HFFc6 (cell line): ENCODE data around the gene ERC2. TPM values are rescaled to one million over a fixed set of nuclear protein-coding genes. Genes with fewer than 3 reads are reported as not detected.

Source experiments
- DNase-seq: peaks from one replicate; pipeline ENCODE4 v3.0.0-alpha.2; 2018
- H3K27ac Mint-ChIP-seq: 2 replicates; pipeline ENCODE4 v1.8.0; 2020; ENCODE audit warnings: mild to moderate bottlenecking, mixed read lengths
- H3K27me3 Mint-ChIP-seq: 2 replicates; pipeline ENCODE4 v1.8.0; 2021; ENCODE audit warnings: mild to moderate bottlenecking, moderate library complexity, mixed read lengths; ENCODE audit not compliant: insufficient read depth
- H3K36me3 Mint-ChIP-seq: 2 replicates; pipeline ENCODE4 v1.8.0; 2021; ENCODE audit warnings: low read depth, mixed read lengths
- H3K4me1 Mint-ChIP-seq: 2 replicates; pipeline ENCODE4 v1.8.0; 2020; ENCODE audit warnings: low read depth, mixed read lengths
- H3K4me3 Mint-ChIP-seq: 2 replicates; pipeline ENCODE4 v1.8.0; 2020; ENCODE audit warnings: mild to moderate bottlenecking, moderate library complexity, mixed read lengths
- H3K9me3 Mint-ChIP-seq: 2 replicates; pipeline ENCODE4 v1.8.0; 2020; ENCODE audit warnings: mild to moderate bottlenecking, mixed read lengths
- total RNA-seq, 6 experiments: library from RNA; stranded (reverse); fragmentation: NEBNext Ultra II Directional; extraction: Animal tissue kit (Norgen Biotek cat#: 25700); gene quantifications; 2 replicates in 1 of 6; 3 replicates in 5 of 6; pipeline ENCODE4 v1.2.3, GENCODE V29; 2021
- TF ChIP-seq, protein P1 (sequence below): fragments of 200-600 bp; sonication (generic); IDR thresholded peaks from 2 replicates; pipeline ENCODE4 v1.5.0; 2021; ENCODE audit warnings: antibody characterized with exemption, mild to moderate bottlenecking

Gene ERC2
- total RNA-seq, 6 experiments from 2014 or later = 0.11 TPM; not detected in 5

- no peaks in the 10 kb centered on the region for H3K4me1 Mint-ChIP-seq
- TF ChIP-seq, protein P1, sequence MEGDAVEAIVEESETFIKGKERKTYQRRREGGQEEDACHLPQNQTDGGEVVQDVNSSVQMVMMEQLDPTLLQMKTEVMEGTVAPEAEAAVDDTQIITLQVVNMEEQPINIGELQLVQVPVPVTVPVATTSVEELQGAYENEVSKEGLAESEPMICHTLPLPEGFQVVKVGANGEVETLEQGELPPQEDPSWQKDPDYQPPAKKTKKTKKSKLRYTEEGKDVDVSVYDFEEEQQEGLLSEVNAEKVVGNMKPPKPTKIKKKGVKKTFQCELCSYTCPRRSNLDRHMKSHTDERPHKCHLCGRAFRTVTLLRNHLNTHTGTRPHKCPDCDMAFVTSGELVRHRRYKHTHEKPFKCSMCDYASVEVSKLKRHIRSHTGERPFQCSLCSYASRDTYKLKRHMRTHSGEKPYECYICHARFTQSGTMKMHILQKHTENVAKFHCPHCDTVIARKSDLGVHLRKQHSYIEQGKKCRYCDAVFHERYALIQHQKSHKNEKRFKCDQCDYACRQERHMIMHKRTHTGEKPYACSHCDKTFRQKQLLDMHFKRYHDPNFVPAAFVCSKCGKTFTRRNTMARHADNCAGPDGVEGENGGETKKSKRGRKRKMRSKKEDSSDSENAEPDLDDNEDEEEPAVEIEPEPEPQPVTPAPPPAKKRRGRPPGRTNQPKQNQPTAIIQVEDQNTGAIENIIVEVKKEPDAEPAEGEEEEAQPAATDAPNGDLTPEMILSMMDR = no peak
- no peak overlapping the region for H3K4me3 Mint-ChIP-seq
- H3K9me3 Mint-ChIP-seq = peaks cover 21% of the 10 kb centered on the region
- H3K27me3 Mint-ChIP-seq = no peaks in the 10 kb centered on the region; the same call in 1 of the 2 replicates
- no peaks in the 10 kb centered on the region for H3K36me3 Mint-ChIP-seq
- DNase-seq = no peak
- H3K27ac Mint-ChIP-seq = no peak overlapping the region
These were observed 177.0 kb downstream of the ERC2 start for GRCh38 chr3:56291244-56291680.

DNA sequence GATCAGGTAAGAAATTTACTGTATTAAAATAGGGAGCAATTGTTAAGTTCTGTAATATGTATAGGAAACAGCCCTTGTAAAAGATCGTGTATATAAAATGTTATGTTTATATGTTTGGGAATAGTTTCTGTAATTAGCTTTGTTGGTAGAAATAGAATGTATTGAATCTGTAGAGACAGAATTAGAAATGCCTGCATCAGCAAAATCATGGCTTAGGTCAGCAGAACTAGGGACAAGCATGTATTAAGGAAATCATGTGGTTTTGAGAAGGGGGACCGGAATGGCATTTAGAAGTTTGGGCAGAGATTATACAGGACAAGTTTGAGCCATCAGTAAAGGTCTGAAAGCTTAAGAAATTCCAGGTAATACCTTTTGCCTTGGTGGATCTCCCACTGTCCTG, 177.9 kb downstream of the ERC2 start:
- Mint-ChIP-seq H3K27ac (no peak overlapping the region), H3K4me3 (no peak overlapping the region), H3K27me3 (no peaks in the 10 kb centered on the region; the same call in 1 of the 2 replicates), H3K9me3 (peaks cover 20% of the 10 kb centered on the region), H3K36me3 (no peaks in the 10 kb centered on the region), H3K4me1 (no peaks in the 10 kb centered on the region)
- no peak for DNase-seq
- TF ChIP-seq, protein P1 = no peak

DNA sequence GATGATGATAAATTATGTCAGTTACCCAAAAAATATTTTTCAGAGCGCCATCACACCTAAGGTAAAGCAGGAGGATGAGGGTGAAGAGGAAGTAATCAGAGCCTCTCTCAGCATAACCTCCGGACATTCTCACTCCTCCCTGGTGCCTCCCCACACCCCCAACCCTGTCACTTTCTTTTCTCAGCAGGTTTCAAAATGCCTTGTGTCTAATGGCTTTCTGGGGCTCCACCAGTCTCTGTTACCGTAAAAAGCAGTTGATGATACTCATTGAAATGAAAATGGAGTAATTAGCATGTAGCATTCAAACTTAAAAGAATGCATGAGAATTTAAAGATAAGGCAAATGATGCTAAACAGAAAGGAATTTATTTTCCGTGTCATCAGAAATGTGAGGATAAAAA, 180.0 kb downstream of the ERC2 start:
- no peak overlapping the region for H3K27ac Mint-ChIP-seq
- peaks cover 31% of the 10 kb centered on the region for H3K9me3 Mint-ChIP-seq
- H3K27me3 Mint-ChIP-seq = no peaks in the 10 kb centered on the region; the same call in 1 of the 2 replicates
- H3K36me3 Mint-ChIP-seq = no peaks in the 10 kb centered on the region
- DNase-seq = no peak
- no peak overlapping the region for H3K4me3 Mint-ChIP-seq
- no peaks in the 10 kb centered on the region for H3K4me1 Mint-ChIP-seq
- TF ChIP-seq, protein P1 = no peak

GRCh38 chr3:56282341-56282740, 185.9 kb downstream of the ERC2 start:
- Mint-ChIP-seq H3K27ac (no peak overlapping the region), H3K4me1 (no peaks in the 10 kb centered on the region), H3K36me3 (no peaks in the 10 kb centered on the region; the same call in 1 of the 2 replicates), H3K4me3 (no peak overlapping the region), H3K27me3 (no peaks in the 10 kb centered on the region), H3K9me3 (peaks cover 44% of the 10 kb centered on the region)
- TF ChIP-seq, protein P1 = no peak
- DNase-seq = no peak

DNA sequence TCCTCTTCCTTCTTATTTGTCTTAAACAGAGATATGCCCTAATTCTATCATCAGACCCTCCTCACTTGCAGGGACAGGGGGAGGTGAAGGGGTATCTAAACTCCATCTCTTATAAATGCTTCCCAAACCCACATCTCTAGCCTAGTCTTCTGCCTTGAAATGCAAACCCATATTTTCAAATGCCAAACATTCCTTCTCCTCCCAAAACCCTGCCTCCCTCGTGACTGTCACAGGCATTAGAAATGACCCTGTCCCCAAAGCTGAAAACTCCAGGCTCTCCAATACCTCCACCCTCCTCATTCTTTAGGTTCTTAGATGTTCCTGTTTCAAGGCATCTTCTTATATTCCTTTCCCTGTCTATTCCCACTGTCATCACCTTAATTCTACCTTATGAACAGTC, 191.0 kb downstream of the ERC2 start:
- DNase-seq = no peak
- no peaks in the 10 kb centered on the region for H3K4me1 Mint-ChIP-seq
- H3K27me3 Mint-ChIP-seq = no peaks in the 10 kb centered on the region
- no peak overlapping the region for H3K27ac Mint-ChIP-seq
- peaks cover 23% of the 10 kb centered on the region for H3K9me3 Mint-ChIP-seq
- TF ChIP-seq, protein P1 = no peak
- H3K36me3 Mint-ChIP-seq = no peaks in the 10 kb centered on the region; the same call in 1 of the 2 replicates
- H3K4me3 Mint-ChIP-seq = no peak overlapping the region

DNA sequence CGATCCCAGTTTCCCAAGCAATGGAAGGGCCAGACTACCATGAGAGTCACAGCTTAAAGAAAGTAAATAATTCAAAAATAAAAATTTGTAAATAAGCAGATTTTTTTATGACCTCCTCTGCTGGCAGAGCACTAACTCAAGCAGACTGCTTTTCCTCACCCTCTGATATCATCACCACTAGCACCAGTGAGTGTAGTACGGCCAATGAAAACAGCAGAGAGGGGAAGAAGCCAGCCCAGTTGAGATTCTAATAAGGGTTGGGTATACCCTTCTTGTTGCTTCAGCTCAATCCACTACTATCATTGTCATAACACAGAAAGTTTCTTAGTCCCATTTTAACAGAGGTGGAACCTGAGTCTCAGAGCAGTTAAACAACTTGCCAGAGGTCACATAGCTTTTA, 193.1 kb downstream of the ERC2 start:
- Mint-ChIP-seq H3K36me3 (no peaks in the 10 kb centered on the region; the same call in 1 of the 2 replicates), H3K27ac (no peak overlapping the region), H3K27me3 (no peaks in the 10 kb centered on the region; the same call in 1 of the 2 replicates), H3K4me1 (no peaks in the 10 kb centered on the region), H3K9me3 (peaks cover 24% of the 10 kb centered on the region), H3K4me3 (no peak overlapping the region)
- DNase-seq = no peak
- TF ChIP-seq, protein P1 = no peak
